Activated CD8-positive, alpha-beta T cell treated with anti-CD3 and anti-CD28 coated beads, Interleukin-2, amount 10 ng/mL, durations not matched to agents 7 days and 5 days (primary cell): ENCODE measurements around the gene GLCCI1. TPM values are rescaled to one million over a fixed set of nuclear protein-coding genes. Genes with fewer than 3 reads are reported as not detected.

Experiments
- ATAC-seq: fragments of 150-1000 bp; cut with Tn5 transposase; one replicate; pipeline ENCODE4 v1.10.0; 2021; ENCODE audit warnings: moderate library complexity
- CTCF ChIA-PET: fragments of 350-600 bp; sonication (Branson Sonifier 250); formaldehyde crosslinking; loops from one replicate; lab custom pipeline; 2021; ENCODE audit warnings: antibody characterized with exemption; lab: Charles Lee
- POLR2A ChIA-PET: fragments of 350-600 bp; sonication (Branson Sonifier 250); formaldehyde crosslinking; loops from one replicate; lab custom pipeline; 2021; ENCODE audit warnings: antibody characterized with exemption; lab: Charles Lee
- DNase-seq: peaks from one replicate; pipeline ENCODE4 v3.0.0-alpha.2; 2020
- H3K27ac Mint-ChIP-seq: one replicate; pipeline ENCODE4 v1.8.0; 2021; ENCODE audit warnings: mild to moderate bottlenecking, mixed read lengths
- H3K27me3 Mint-ChIP-seq: one replicate; pipeline ENCODE4 v1.8.0; 2021; ENCODE audit warnings: low read depth, mixed read lengths
- H3K36me3 Mint-ChIP-seq: one replicate; pipeline ENCODE4 v1.8.0; 2021; ENCODE audit warnings: low read depth, mixed read lengths
- H3K4me1 Mint-ChIP-seq: one replicate; pipeline ENCODE4 v1.8.0; 2021; ENCODE audit warnings: low read depth, mixed read lengths
- H3K4me3 Mint-ChIP-seq: one replicate; pipeline ENCODE4 v1.8.0; 2021; ENCODE audit warnings: mild to moderate bottlenecking, mixed read lengths
- H3K9me3 Mint-ChIP-seq: one replicate; pipeline ENCODE4 v1.8.0; 2022; ENCODE audit warnings: mixed read lengths; ENCODE audit not compliant: insufficient read depth
- total RNA-seq, 2 experiments: library from RNA; stranded (reverse); gene quantifications; one replicate each; pipeline ENCODE4 v1.2.3, GENCODE V29; 2021

Gene GLCCI1
- total RNA-seq, 2 experiments from 2014 or later, result 17.5 to 17.7 TPM

DNA sequence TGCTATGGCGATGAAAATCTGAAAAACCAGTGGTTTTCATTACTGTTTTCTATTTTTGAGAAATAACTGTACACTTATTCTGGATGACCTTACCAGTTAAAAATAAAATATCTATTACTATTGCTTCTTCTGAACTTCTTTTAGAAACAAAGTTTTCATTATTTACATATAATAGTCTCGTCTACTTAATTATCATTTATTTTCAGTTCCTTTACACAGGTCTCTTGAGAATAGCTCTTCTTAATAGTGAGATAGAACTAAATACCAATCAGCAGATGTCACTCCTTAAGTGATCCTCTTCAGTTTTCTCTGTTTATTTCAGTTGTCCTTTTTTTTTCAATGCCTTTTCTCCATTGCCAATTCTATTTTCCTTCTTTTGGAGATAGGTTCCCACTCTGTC lies 4.3 kb upstream of the GLCCI1 start:
- CTCF ChIA-PET, result interaction anchor here (1.1 to 8.7 kb wide), 3 partner anchors 9 to 225 kb away, joined by 3 to 57 read pairs (median 3); no protein-coding TSS in a partner anchor
- DNase-seq (no peak), ATAC-seq (no peak)
- no peak overlapping the region for H3K4me3 Mint-ChIP-seq
- H3K9me3 Mint-ChIP-seq, result no peaks in the 10 kb centered on the region
- POLR2A ChIA-PET, result no interaction called here
- no peaks in the 10 kb centered on the region for H3K27me3 Mint-ChIP-seq
- H3K27ac Mint-ChIP-seq, result no peak overlapping the region
- H3K36me3 Mint-ChIP-seq, result no peaks in the 10 kb centered on the region
- peaks cover 14% of the 10 kb centered on the region for H3K4me1 Mint-ChIP-seq

DNA sequence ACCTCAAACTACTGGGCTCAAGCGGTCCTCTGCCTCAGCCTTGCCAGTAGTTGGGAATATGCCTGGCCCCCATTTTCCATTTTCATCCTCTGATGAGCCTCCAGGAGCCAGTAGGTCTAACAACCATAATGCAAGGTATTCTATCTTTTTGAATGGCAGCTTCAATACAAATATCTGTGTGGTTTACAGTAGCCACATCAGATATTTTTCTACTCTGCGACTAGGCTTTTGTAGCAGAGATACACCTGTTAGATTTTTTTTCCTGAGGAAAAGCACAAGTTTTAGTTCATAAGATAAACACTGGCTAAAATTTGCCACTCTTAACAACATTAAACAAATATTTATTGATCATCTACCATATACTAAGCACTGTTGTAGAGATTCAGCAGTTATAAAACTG lies 3.9 kb upstream of the GLCCI1 start:
- Mint-ChIP-seq H3K27ac (no peak overlapping the region), H3K4me3 (no peak overlapping the region), H3K4me1 (peaks cover 14% of the 10 kb centered on the region), H3K27me3 (no peaks in the 10 kb centered on the region), H3K36me3 (no peaks in the 10 kb centered on the region), H3K9me3 (no peaks in the 10 kb centered on the region)
- ChIA-PET CTCF (interaction anchor here (1.1 to 8.7 kb wide), 3 partner anchors 10 to 224 kb away, joined by 3 to 57 read pairs (median 3); no protein-coding TSS in a partner anchor), POLR2A (no interaction called here)
- ATAC-seq, result no peak
- no peak for DNase-seq

DNA sequence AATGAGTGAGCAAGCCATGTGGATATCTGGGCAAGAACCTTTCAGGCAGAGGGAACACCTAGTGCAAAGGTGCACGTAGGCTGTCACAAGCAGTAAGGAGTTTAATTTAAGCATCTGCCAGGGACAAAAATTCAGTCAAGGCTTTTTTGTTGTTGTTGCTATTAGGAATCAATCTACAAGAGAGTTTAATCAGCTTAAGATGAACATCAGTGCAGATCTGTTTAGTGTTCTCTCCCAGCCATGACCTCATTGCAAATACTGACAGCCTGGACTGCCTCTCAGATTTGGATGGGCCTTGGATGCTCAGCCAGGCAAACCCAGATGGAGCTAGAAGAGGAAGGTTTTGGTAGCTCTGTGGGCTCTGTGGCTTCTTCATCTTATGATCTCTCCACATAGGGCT lies 3.3 kb upstream of the GLCCI1 start:
- CTCF ChIA-PET, result interaction anchor here (0.7 to 8.7 kb wide), 6 partner anchors 12 to 284 kb away, joined by 3 to 57 read pairs (median 4); no protein-coding TSS in a partner anchor

DNA sequence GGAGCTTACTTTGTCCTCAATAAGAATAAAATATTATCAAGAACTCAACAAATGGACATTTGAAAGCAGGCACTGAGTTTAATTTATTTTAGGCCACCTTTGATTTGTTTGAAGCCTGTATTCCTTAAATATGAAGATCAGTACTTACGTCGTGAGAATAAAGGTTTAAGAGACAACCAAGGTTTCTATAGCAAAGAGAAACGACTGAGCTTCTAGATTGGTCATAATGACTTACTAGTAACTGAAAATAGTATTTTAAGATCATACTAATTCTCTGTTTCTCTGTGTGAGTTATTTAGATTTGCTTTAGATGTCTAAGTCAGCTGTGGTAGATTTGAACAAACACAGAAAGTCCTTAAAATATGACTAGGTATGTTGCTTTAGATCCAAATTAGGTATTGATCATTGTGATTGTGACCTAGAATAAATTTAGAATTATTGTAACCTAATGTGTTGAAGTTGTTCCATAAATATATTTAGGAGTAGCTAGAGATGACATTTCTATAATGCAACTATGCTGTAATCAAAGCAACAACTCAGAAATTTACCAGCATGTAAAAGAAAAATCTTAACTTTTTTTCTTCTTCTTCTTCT lies 2.4 kb upstream of the GLCCI1 start:
- POLR2A ChIA-PET, result interaction anchor here (0.7 to 1.2 kb wide), 3 partner anchors 47 to 325 kb away, joined by 3 read pairs; no protein-coding TSS in a partner anchor
- Mint-ChIP-seq H3K4me3 (no peak overlapping the region), H3K27me3 (no peaks in the 10 kb centered on the region), H3K36me3 (no peaks in the 10 kb centered on the region), H3K27ac (no peak overlapping the region), H3K4me1 (peaks cover 14% of the 10 kb centered on the region), H3K9me3 (no peaks in the 10 kb centered on the region)
- CTCF ChIA-PET, result interaction anchor here (1.0 to 8.7 kb wide), 6 partner anchors 10 to 285 kb away, joined by 3 to 57 read pairs (median 4); no protein-coding TSS in a partner anchor
- DNase-seq, result no peak
- ATAC-seq, result no peak

More for the DNA sequence above, 3.3 kb upstream of the GLCCI1 start:
- POLR2A ChIA-PET, result interaction anchor here (0.7 kb wide), 1 partner anchor 8 kb away, joined by 3 read pairs; no protein-coding TSS in a partner anchor
- no peak overlapping the region for H3K27ac Mint-ChIP-seq
- no peak for DNase-seq
- H3K4me1 Mint-ChIP-seq, result peaks cover 14% of the 10 kb centered on the region
- H3K9me3 Mint-ChIP-seq, result no peaks in the 10 kb centered on the region
- ATAC-seq, result no peak
- H3K4me3 Mint-ChIP-seq, result no peak overlapping the region
- H3K36me3 Mint-ChIP-seq, result no peaks in the 10 kb centered on the region
- H3K27me3 Mint-ChIP-seq, result no peaks in the 10 kb centered on the region

DNA sequence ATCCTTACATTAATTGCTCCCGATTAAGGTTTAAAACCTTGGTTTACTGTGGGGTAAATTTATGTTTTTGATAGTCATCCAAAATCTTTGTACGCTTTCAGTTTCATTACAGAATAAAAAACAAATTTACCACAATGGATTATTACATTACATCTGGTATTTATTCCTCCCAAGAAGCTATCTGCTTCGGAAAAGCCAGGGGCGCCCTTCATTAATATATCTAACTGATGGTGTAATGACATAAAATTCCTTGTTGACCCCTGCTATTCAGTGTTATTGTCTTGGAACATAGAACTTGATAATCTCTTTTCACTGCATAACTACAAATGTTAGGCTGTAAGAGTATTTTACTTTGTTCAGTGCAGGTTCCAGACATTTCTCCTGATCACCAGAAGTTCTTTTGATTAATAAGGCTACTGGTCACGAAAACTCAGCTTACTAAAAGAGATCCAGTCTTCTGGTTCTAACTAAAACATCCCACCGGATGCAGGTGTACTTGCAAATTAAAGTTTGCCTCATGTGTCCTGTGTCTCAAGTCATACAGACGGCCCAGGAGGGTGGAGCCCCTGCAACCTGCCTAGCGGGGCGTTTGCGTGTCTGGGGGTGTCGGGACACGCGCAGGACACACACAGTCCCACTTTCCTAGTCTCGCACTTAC lies 581 bp upstream of the GLCCI1 start:
- peak overlapping the region; percentile 85 for H3K27ac Mint-ChIP-seq
- no peaks in the 10 kb centered on the region for H3K9me3 Mint-ChIP-seq
- ChIA-PET CTCF (interaction anchor here (0.8 to 8.7 kb wide), 16 partner anchors 10 to 287 kb away, joined by 3 to 57 read pairs (median 4); no protein-coding TSS in a partner anchor), POLR2A (interaction anchor here (0.7 to 3.5 kb wide), 16 partner anchors 8 to 1446 kb away, joined by 3 to 24 read pairs (median 4); partner anchors contain the start of gene UMAD1)
- H3K36me3 Mint-ChIP-seq, result no peaks in the 10 kb centered on the region
- peak overlapping the region; percentile 79 for H3K4me3 Mint-ChIP-seq
- ATAC-seq (no peak), DNase-seq (no peak)
- no peaks in the 10 kb centered on the region for H3K27me3 Mint-ChIP-seq
- peaks cover 17% of the 10 kb centered on the region for H3K4me1 Mint-ChIP-seq

DNA sequence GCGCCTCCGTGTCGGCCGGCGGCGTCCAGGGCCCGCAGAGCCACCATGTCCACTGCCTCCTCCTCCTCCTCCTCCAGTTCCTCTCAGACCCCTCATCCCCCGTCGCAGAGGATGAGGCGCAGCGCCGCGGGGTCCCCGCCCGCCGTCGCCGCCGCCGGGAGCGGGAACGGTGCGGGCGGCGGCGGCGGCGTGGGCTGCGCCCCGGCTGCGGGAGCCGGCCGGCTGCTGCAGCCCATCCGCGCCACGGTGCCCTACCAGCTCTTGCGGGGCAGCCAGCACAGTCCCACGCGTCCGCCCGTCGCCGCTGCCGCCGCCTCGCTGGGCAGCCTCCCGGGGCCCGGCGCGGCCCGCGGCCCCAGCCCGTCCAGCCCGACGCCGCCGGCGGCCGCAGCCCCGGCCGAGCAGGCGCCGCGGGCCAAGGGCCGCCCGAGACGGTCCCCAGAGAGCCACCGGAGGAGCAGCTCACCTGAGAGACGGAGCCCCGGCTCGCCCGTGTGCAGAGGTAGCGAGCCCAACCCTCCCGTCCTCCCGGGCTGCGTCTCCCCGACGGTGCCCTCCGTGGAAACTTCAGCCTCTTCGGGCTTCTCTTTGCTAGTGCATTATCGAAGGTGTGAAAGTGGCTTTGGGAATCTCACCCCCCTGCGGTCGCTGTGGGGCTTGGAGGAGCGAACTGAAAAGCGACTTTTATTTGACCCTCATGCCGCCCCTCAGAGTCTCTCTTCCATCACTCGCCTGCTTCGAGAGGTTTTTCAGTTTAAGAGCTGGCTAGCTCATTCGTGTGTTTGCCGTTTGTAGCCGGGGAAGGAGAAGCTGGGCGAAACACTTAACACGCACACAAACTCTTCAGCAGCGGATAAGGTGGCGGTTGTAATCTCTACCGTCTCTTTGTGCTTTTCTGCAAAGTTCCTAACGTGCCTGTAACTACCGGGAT lies 975 bp downstream of the GLCCI1 start:
- Mint-ChIP-seq H3K4me3 (peak overlapping the region; percentile 71), H3K27ac (peak overlapping the region; percentile 81), H3K9me3 (no peaks in the 10 kb centered on the region), H3K27me3 (no peaks in the 10 kb centered on the region), H3K4me1 (peaks cover 19% of the 10 kb centered on the region), H3K36me3 (no peaks in the 10 kb centered on the region)
- ATAC-seq (peak; percentile 22), DNase-seq (peak; percentile 59)
- POLR2A ChIA-PET, result interaction anchor here (0.6 to 3.5 kb wide), 22 partner anchors 17 to 401 kb away, joined by 3 to 24 read pairs (median 4); partner anchors contain the start of genes RPA3 and UMAD1
- CTCF ChIA-PET, result interaction anchor here (1.1 to 8.7 kb wide), 10 partner anchors 9 to 326 kb away, joined by 3 to 57 read pairs (median 8); no protein-coding TSS in a partner anchor

DNA sequence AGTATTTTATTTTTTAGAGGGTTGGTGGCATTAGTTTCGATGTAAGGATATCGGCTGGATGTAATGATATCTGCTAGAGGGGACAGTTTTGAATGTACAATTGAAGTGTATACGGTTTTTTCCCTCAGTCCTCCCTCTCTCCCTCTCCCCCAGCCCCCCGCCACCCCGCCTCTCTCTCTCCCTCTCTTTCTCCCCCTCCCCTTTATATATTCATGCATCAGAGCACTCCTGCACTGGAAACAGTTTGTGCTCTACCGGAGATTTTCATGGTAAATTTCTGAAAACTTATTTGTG lies 1.6 kb downstream of the GLCCI1 start:
- Mint-ChIP-seq H3K27me3 (no peaks in the 10 kb centered on the region), H3K9me3 (no peaks in the 10 kb centered on the region), H3K27ac (no peak overlapping the region), H3K36me3 (no peaks in the 10 kb centered on the region), H3K4me3 (no peak overlapping the region), H3K4me1 (peaks cover 18% of the 10 kb centered on the region)
- ATAC-seq (no peak), DNase-seq (no peak)
- CTCF ChIA-PET, result interaction anchor here (0.7 to 8.7 kb wide), 14 partner anchors 9 to 326 kb away, joined by 3 to 57 read pairs (median 4); no protein-coding TSS in a partner anchor
- POLR2A ChIA-PET, result interaction anchor here (0.6 to 3.5 kb wide), 20 partner anchors 17 to 402 kb away, joined by 3 to 24 read pairs (median 4); partner anchors contain the start of genes RPA3 and UMAD1

DNA sequence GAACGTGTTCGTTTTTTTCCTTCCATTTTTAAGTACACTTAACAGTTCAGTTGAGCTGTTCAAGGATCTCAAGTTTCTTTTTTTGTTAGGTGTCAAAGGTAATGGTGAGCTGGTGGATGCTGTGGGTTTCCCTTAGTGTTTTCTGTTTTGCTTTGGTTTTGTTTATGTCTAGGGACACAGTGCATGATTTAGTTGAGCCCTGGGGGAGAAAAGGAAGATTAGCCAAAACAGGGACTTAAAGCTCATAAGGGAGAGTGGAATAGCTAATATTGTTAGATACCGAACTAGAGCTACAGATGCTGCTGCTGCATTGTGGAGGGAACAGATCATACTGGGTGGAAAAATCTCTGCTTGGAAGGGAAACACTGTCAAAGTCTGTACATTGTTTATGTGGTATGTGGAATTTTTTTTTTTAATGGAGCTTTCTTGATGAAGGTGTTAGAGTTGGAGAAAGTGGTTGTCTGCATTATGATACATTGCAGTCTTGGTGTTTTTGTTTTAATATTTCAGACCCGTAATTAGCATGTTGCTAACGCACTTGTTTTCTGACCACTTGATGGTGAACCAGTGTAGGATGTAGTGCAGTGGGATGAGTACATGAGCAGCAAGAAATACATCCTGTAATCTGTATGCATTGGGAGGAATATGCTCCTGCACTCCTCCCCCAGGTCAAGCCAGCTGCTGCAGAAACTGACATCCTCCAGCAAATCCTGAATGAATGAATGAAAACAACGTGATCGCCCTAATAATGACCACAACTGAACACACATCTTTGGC lies 2.1 kb downstream of the GLCCI1 start:
- peak; percentile 27 for DNase-seq
- POLR2A ChIA-PET, result interaction anchor here (0.6 to 3.5 kb wide), 21 partner anchors 18 to 402 kb away, joined by 3 to 24 read pairs (median 4); partner anchors contain the start of genes RPA3 and UMAD1
- CTCF ChIA-PET, result interaction anchor here (0.7 to 8.7 kb wide), 14 partner anchors 8 to 325 kb away, joined by 3 to 57 read pairs (median 4); no protein-coding TSS in a partner anchor

DNA sequence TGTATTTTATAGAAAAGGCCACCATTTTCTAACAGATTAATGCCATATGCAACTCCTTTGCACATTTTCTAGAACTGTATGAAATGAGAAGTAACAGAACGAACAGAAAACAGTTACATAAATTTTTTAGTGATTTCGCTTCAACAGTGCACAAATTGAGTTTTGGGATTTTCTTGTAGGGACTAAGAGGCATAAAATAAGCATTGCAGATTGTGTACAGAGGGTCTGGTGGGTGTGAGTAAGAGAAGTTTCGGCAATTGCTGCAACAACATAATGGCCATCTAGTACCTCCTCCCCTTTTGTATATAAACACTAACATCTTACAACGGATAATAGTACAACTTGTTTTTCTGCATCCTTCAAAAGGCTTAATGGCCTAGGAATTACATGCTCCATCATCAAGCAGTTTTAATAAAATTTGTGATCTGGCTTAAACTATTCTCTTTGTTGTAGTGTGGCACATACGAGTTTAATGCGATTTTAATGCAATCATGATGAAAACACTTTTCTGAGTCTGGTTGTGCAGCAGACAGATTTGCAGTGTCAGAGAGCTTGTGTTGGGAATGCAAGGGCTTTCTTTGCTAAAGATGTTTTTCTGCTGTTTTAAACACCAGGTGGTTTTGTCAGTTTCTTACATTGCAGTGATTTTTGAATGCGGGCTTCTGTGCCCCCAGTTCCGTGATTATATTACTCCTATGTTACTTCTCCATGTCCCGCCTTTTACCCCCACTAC lies 2.9 kb downstream of the GLCCI1 start:
- H3K4me3 Mint-ChIP-seq, result no peak overlapping the region
- no peaks in the 10 kb centered on the region for H3K36me3 Mint-ChIP-seq
- ATAC-seq (no peak), DNase-seq (no peak)
- no peaks in the 10 kb centered on the region for H3K9me3 Mint-ChIP-seq
- no peaks in the 10 kb centered on the region for H3K27me3 Mint-ChIP-seq
- ChIA-PET POLR2A (interaction anchor here (0.6 to 2.4 kb wide), 3 partner anchors 34 to 227 kb away, joined by 3 to 16 read pairs (median 8); no protein-coding TSS in a partner anchor), CTCF (interaction anchor here (1.0 to 8.7 kb wide), 8 partner anchors 9 to 290 kb away, joined by 3 to 57 read pairs (median 8); no protein-coding TSS in a partner anchor)
- H3K4me1 Mint-ChIP-seq, result peaks cover 21% of the 10 kb centered on the region
- no peak overlapping the region for H3K27ac Mint-ChIP-seq

More for the DNA sequence above, 2.1 kb downstream of the GLCCI1 start:
- no peak for ATAC-seq
- no peaks in the 10 kb centered on the region for H3K36me3 Mint-ChIP-seq
- no peaks in the 10 kb centered on the region for H3K9me3 Mint-ChIP-seq
- no peak overlapping the region for H3K4me3 Mint-ChIP-seq
- no peaks in the 10 kb centered on the region for H3K27me3 Mint-ChIP-seq
- H3K27ac Mint-ChIP-seq, result no peak overlapping the region
- peaks cover 18% of the 10 kb centered on the region for H3K4me1 Mint-ChIP-seq

DNA sequence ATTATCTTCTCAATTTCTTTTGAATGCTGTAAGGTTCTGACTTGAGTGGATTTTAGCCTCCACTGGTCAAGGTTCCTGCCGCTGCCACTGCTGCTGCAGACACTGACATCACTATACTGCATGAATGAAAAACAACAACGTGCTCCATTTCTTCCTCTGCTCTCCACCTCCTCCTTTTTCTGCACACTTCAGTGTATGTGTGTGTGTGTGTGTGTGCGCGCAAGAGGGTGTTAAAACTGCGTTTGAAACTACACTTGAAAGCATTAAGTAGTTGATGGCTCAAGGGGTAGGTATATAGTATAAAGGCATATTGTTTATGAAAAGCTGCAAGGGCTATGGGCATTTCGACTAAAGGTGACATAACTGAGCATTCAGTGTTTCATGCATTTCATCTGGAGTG lies 3.5 kb downstream of the GLCCI1 start:
- peaks cover 21% of the 10 kb centered on the region for H3K4me1 Mint-ChIP-seq

More for the DNA sequence above, 3.5 kb downstream of the GLCCI1 start:
- Mint-ChIP-seq H3K4me3 (no peak overlapping the region), H3K9me3 (no peaks in the 10 kb centered on the region), H3K27me3 (no peaks in the 10 kb centered on the region), H3K36me3 (no peaks in the 10 kb centered on the region), H3K27ac (no peak overlapping the region)
- DNase-seq (peak; percentile 34), ATAC-seq (no peak)
- ChIA-PET CTCF (interaction anchor here (0.6 to 8.7 kb wide), 4 partner anchors 152 to 224 kb away, joined by 3 to 57 read pairs (median 5); no protein-coding TSS in a partner anchor), POLR2A (no interaction called here)
